IMR-90 (cell line): ENCODE data around the gene PLEKHG4. TPM values are rescaled to one million over a fixed set of nuclear protein-coding genes. Genes with fewer than 3 reads are reported as not detected.
A peak's percentile ranks its signal among the peaks of the same experiment; 100 is the strongest.

ENCODE experiments used
- ATAC-seq: fragments of 200-7000 bp; cut with Tn5 transposase; 2 replicates; pipeline ENCODE4 v1.9.1; 2020; ENCODE audit warnings: low read depth, mild to moderate bottlenecking, moderate library complexity
- BruUV-seq: library from RNA; stranded (reverse); fragments of 400-500 nt; replicated peaks from 2 replicates; lab custom pipeline; 2021; lab: Mats Ljungman, UMichigan
- CTCF ChIA-PET: fragments of 300-600 bp; formaldehyde crosslinking; extraction: SDS; loops from one replicate; lab custom pipeline; 2021; ENCODE audit warnings: antibody characterized with exemption; lab: Yijun Ruan, JAX
- POLR2A ChIA-PET: fragments of 300-600 bp; sonication (Branson Sonifier 250); formaldehyde crosslinking; loops from one replicate; lab custom pipeline; 2022; ENCODE audit warnings: antibody characterized with exemption; ENCODE audit not compliant: unreplicated experiment; lab: Charles Lee
- DNase-seq: peaks from one replicate; pipeline ENCODE4 v3.0.0; 2013
- H2AFZ ChIP-seq: replicated peaks from 2 replicates; pipeline ENCODE3; 2013; ENCODE audit warnings: low read length, mild to moderate bottlenecking; ENCODE audit not compliant: poor library complexity
- H2AK5ac ChIP-seq: 2 replicates; pipeline ENCODE4 v1.6.1; 2013; ENCODE audit warnings: low read depth, low read length, inconsistent platforms
- H2AK9ac ChIP-seq: replicated peaks from 2 replicates; pipeline ENCODE3; 2013; ENCODE audit warnings: mild to moderate bottlenecking, low read depth, low read length, moderate library complexity; ENCODE audit not compliant: poor library complexity
- H2BK120ac ChIP-seq: 2 replicates; pipeline ENCODE4 v1.6.1; 2013; ENCODE audit warnings: low read depth, low read length, inconsistent platforms
- H2BK15ac ChIP-seq: 3 replicates; pipeline ENCODE4 v1.6.1; 2013; ENCODE audit warnings: low read depth, low read length, inconsistent platforms
- H2BK20ac ChIP-seq: 2 replicates; pipeline ENCODE4 v1.6.1; 2013; ENCODE audit warnings: low read depth, mild to moderate bottlenecking, inconsistent platforms, low read length, moderate library complexity
- H2BK5ac ChIP-seq: 2 replicates; pipeline ENCODE4 v1.6.1; 2013; ENCODE audit warnings: mild to moderate bottlenecking, low read depth, low read length, inconsistent platforms; ENCODE audit not compliant: poor library complexity, severe bottlenecking
- H3K14ac ChIP-seq: replicated peaks from 2 replicates; pipeline ENCODE4 v1.6.1; 2013; ENCODE audit warnings: low read depth, low read length, inconsistent platforms
- H3K18ac ChIP-seq: 2 replicates; pipeline ENCODE4 v1.6.1; 2013; ENCODE audit warnings: low read depth, low read length, control low read depth
- H3K23ac ChIP-seq: 2 replicates; pipeline ENCODE4 v1.6.1; 2013; ENCODE audit warnings: low read depth, low read length, inconsistent platforms
- H3K27ac ChIP-seq: 2 replicates; pipeline ENCODE4 v1.5.1; 2013; ENCODE audit warnings: mild to moderate bottlenecking, control low read depth, low read length; ENCODE audit not compliant: insufficient read depth
- H3K27me3 ChIP-seq: 2 replicates; pipeline ENCODE4 v1.6.1; 2013; ENCODE audit warnings: low read length; ENCODE audit not compliant: control insufficient read depth, insufficient read depth
- H3K36me3 ChIP-seq: 2 replicates; pipeline ENCODE4 v1.6.1; 2013; ENCODE audit warnings: low read length, mixed read lengths; ENCODE audit not compliant: control insufficient read depth, insufficient read depth
- H3K4ac ChIP-seq: 2 replicates; pipeline ENCODE4 v1.6.1; 2013; ENCODE audit warnings: low read depth, low read length, inconsistent platforms
- H3K4me1 ChIP-seq: 2 replicates; pipeline ENCODE4 v1.6.1; 2013; ENCODE audit warnings: low read length, mixed read lengths; ENCODE audit not compliant: control insufficient read depth, insufficient read depth
- H3K4me2 ChIP-seq: 2 replicates; pipeline ENCODE4 v1.6.1; 2013; ENCODE audit warnings: low read depth, mild to moderate bottlenecking, control low read depth, low read length, moderate library complexity
- H3K4me3 ChIP-seq: 2 replicates; pipeline ENCODE4 v1.5.1; 2013; ENCODE audit warnings: low read depth, mild to moderate bottlenecking, control low read depth, low read length, moderate library complexity; ENCODE audit not compliant: insufficient read depth
- H3K56ac ChIP-seq: 2 replicates; pipeline ENCODE4 v1.6.1; 2013; ENCODE audit warnings: low read length, inconsistent platforms; ENCODE audit not compliant: insufficient read depth; ENCODE audit errors: extremely low read depth
- H3K79me1 ChIP-seq, 2 experiments: 2 replicates each; pipeline ENCODE4 v1.6.1; 2013; ENCODE audit warnings: low read length in 2 of 2, inconsistent platforms in 1 of 2, low read depth in 1 of 2
- H3K9ac ChIP-seq: 2 replicates; pipeline ENCODE4 v1.6.1; 2013; ENCODE audit warnings: low read depth, low read length, control low read depth
- H3K9me1 ChIP-seq: 2 replicates; pipeline ENCODE4 v1.6.1; 2013; ENCODE audit warnings: low read length, inconsistent platforms; ENCODE audit not compliant: insufficient read depth
- H3K9me3 ChIP-seq: 2 replicates; pipeline ENCODE4 v1.6.1; 2013; ENCODE audit warnings: low read length; ENCODE audit not compliant: control insufficient read depth, insufficient read depth
- H4K20me1 ChIP-seq: 2 replicates; pipeline ENCODE4 v1.6.1; 2013; ENCODE audit warnings: low read length, inconsistent platforms; ENCODE audit not compliant: insufficient read depth
- H4K5ac ChIP-seq: 2 replicates; pipeline ENCODE4 v1.6.1; 2013; ENCODE audit warnings: mild to moderate bottlenecking, low read depth, low read length, control low read depth
- H4K8ac ChIP-seq, 2 experiments: 2 replicates each; pipeline ENCODE4 v1.6.1; 2013; ENCODE audit warnings: low read depth in 2 of 2, low read length in 2 of 2, control low read depth in 1 of 2, inconsistent platforms in 1 of 2
- H4K91ac ChIP-seq: 2 replicates; pipeline ENCODE4 v1.6.1; 2013; ENCODE audit warnings: low read depth, low read length, inconsistent platforms; ENCODE audit not compliant: insufficient read depth
- MAFK ChIP-seq: IDR thresholded peaks from 2 replicates; pipeline ENCODE4 v1.6.1; 2012; ENCODE audit warnings: low read depth, low read length, improper control_type of control experiment
- MXI1 ChIP-seq: IDR thresholded peaks from 2 replicates; pipeline ENCODE4 v1.6.1; 2012; ENCODE audit warnings: low read depth, mild to moderate bottlenecking, low read length, moderate library complexity, borderline replicate concordance
- POLR2A ChIP-seq: IDR thresholded peaks from 2 replicates; pipeline ENCODE4 v1.6.1; 2012; ENCODE audit warnings: mild to moderate bottlenecking, low read depth, low read length
- RCOR1 ChIP-seq: IDR thresholded peaks from 2 replicates; pipeline ENCODE4 v1.6.1; 2012; ENCODE audit warnings: mild to moderate bottlenecking, low read length, improper control_type of control experiment; ENCODE audit not compliant: insufficient replicate concordance
- SMC3 ChIP-seq: fragments of 150-350 bp; IDR thresholded peaks from 2 replicates; pipeline ENCODE4 v1.6.1; 2016; ENCODE audit warnings: low read depth, mild to moderate bottlenecking, antibody characterized with exemption, low read length, moderate library complexity
- whole genome bisulfite sequencing, 2 experiments: methylation state at CpG; one replicate each; pipeline versions ENCODE4 v1.1.5 to v1.1.7; 2013; ENCODE audit warnings: missing lambda C conversion rate in 2 of 2; ENCODE audit not compliant: insufficient read length in 1 of 2; ENCODE audit errors: extremely low coverage in 2 of 2; 5-methylcytosine and 5-hydroxymethylcytosine counted together
- dilution Hi-C: fragments of 300-500 bp; cut with HindIII; formaldehyde crosslinking; loops from one replicate; pipeline ENCODE4 v1.14.3; 2018; ENCODE audit warnings: low sequenced_read_pairs; ENCODE audit not compliant: unreplicated experiment
- in situ Hi-C: fragments of 300-500 bp; cut with MboI; formaldehyde crosslinking; loops from 3 replicates; pipeline ENCODE4 v1.14.3; 2019; ENCODE audit warnings: low sequenced_read_pairs, inconsistent platforms, mixed read lengths
- intact Hi-C: fragments of 100-400 bp; cut with micrococcal nuclease; formaldehyde crosslinking; loops from 2 replicates; pipeline ENCODE4 v1.10.0; 2022
- polyA plus RNA-seq, 3 experiments: library from polyadenylated mRNA; depleted of rRNA; stranded (reverse); fragments of >200 nt; gene quantifications; 2 replicates each; pipeline ENCODE4 v1.2.3, GENCODE V29; 2012; ENCODE audit warnings: low replicate concordance in 1 of 3
- total RNA-seq: library from RNA; depleted of rRNA; stranded (reverse); fragments of >200 nt; gene quantifications from 2 replicates; pipeline ENCODE4 v1.2.3, GENCODE V29; 2012

Gene PLEKHG4
- total and polyA plus RNA-seq, 2 of the 4 experiments (the other 2 are of a cell fraction): 14.0 to 50.7 TPM

GRCh38 chr16:67234180-67234597 lies 45.1 kb upstream of the PLEKHG4 start:
- Histone ChIP-seq H2AFZ (no peak overlapping the region), H3K56ac (no peak overlapping the region), H3K4me1 (no peaks in the 10 kb centered on the region), H3K23ac (no peak overlapping the region), H2BK20ac (no peak overlapping the region), H3K27ac (no peak overlapping the region), H2BK120ac (no peak overlapping the region), H3K79me1 (peaks cover 11 to 62% of the 10 kb centered on the region in 2 experiments; a peak in 3 of 4 replicates), H3K9me3 (no peaks in the 10 kb centered on the region), H2BK5ac (no peak overlapping the region), H4K5ac (no peak overlapping the region), H3K14ac (no peak overlapping the region), H3K36me3 (peaks cover 81% of the 10 kb centered on the region), H4K20me1 (no peaks in the 10 kb centered on the region), H3K4ac (no peak overlapping the region), H2AK9ac (peak overlapping the region; percentile 65), H3K4me3 (no peak overlapping the region), H4K8ac (no peak overlapping the region), H3K4me2 (no peak overlapping the region), H2BK15ac (no peak overlapping the region), H3K9ac (no peak overlapping the region), H3K27me3 (no peaks in the 10 kb centered on the region), H2AK5ac (no peak overlapping the region), H4K91ac (no peak overlapping the region), H3K18ac (no peak overlapping the region), H3K9me1 (no peaks in the 10 kb centered on the region)
- dilution Hi-C loops: no loop called here
- POLR2A ChIA-PET: no interaction called here
- 100% methylated on average over 2 of the region's 10 CpGs; no CpG with 5 or more reads in 1 of the 2 experiments for WGBS, 2 experiments
- in situ Hi-C loops: no loop called here
- no TSS peak for BruUV-seq
- TF ChIP-seq MAFK (no peak), POLR2A (no peak), MXI1 (no peak), RCOR1 (no peak), SMC3 (no peak)
- ATAC-seq (no peak), DNase-seq (no peak)
- intact Hi-C loops: no loop called here
- CTCF ChIA-PET: no interaction called here
